Measurements from ENCODE around the gene SPEM3.
"Not testable (repeated sequence)": the region's sequence is repeated elsewhere in the genome, so short reads cannot be mapped to it uniquely, and the experiment has no call there.

The SPEM3 gene

GRCh38 chr17:7443499-7444485 lies 15.1 kb downstream of the SPEM3 start:
- DNase-seq, result no peak

GRCh38 chr17:7444682-7445618 lies 16.3 kb downstream of the SPEM3 start, which contains the start of gene CHRNB1:
Gene CHRNB1 (plus strand): TSS chr17:7445061. CDS start chr17:7445128, 67 bp downstream.
- DNase-seq, result peak; percentile 54

DNA sequence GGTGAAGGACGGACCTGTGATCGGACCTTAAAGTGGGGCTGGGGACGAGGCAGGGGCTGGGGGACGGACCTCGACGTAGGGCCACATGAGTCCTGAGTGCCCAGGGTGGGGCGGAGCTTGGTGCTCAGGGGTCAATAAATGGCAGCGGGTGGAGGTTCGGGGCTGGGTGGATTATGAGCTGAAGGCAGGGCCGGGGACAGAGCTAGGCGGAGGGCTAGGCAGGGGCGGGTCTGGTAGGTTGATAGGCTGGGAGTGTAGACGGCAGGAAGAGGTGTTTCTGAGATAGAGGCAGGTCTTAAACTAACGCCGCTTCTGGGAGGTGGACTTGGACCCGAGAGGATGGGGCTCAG lies 16.9 kb downstream of the SPEM3 start:
- DNase-seq, result no peak

DNA sequence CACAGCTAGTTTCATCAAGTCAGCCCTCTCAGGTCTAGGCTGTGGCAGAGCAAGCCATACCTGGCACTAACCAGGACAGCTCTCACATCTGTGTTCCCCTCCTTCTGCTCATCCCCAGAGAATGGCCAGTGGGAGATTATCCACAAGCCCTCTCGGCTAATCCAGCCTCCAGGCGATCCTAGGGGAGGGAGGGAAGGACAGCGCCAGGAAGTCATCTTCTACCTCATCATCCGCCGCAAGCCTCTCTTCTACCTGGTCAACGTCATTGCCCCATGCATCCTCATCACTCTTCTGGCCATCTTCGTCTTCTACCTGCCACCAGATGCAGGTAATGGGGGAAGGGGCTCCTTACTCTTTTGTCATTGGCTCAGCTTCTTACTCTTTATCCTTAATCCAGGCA lies 19.8 kb downstream of the SPEM3 start:
- DNase-seq, result no peak

- no peak for DNase-seq
Measured at GRCh38 chr17:7459961-7460545, 31.4 kb downstream of the SPEM3 start.

- DNase-seq, result no peak
Measured at GRCh38 chr17:7460850-7461660, 32.4 kb downstream of the SPEM3 start.

DNA sequence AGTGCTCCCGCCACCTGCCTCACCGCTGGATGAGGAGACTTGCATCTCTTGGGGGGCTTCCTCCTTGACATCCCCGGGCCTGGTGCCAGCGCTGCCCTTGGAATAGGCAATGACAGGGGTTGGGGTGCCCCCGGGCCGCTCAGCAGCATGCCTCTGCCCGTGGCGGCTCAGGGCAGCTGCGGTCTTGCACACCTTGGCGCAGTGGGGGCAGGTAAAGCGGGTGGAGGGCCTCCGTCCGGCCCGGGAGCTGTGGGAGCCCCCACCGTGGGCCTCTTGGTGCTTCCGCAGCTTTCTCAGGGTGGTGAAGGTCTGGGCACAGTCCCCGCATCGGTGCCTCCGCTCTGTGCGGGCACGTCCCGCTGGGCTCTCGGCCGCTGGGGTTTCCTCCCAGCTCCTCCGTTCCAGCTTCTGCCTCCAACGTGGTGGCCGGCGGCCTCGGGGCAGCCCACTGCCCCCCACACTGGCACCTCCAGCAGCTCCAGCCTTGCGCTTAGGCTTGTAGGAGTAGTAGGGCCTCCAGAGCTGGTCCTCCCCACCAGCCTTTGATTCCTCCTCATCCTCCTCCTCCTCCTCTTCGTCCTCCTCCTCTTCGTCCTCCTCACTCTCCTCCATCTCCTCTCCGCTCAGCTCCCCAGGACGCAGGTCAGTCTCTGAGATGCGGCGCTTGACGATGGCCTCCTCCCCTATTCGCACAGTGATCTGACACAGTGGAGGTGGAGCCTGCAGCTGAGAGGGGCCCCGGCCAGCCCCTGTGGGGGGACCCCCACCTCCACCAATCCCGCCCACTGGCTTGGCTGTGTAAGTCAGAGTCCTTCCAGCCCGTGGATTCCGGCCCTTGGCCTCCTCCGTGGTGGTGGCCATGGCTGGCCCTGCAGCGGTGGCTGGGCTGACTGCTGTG lies 34.1 kb downstream of the SPEM3 start:
- DNase-seq, result no peak

- no peak for DNase-seq
Measured at GRCh38 chr17:7463372-7463846, 34.8 kb downstream of the SPEM3 start.

GRCh38 chr17:7464081-7464480 lies 35.4 kb downstream of the SPEM3 start:
- DNase-seq, result no peak

- no peak for DNase-seq
Measured at GRCh38 chr17:7465597-7466275, 37.1 kb downstream of the SPEM3 start.

DNA sequence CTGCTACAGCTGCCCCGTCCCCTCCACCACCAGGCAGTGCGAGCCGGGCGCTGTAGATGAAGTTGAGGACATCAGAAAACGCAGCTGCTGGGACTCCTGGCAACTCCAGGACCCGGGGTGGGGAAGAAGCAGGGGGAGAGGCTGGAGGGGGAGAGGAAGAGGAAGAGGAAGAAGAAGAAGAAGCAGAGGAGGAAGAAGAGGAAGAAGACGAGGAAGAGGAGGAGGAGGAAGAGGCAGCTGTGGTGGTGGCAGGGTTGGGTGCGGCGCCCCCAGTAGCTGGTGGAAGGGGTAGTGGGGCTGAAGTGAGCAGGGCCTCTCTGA lies 37.6 kb downstream of the SPEM3 start:
- DNase-seq, result no peak

DNA sequence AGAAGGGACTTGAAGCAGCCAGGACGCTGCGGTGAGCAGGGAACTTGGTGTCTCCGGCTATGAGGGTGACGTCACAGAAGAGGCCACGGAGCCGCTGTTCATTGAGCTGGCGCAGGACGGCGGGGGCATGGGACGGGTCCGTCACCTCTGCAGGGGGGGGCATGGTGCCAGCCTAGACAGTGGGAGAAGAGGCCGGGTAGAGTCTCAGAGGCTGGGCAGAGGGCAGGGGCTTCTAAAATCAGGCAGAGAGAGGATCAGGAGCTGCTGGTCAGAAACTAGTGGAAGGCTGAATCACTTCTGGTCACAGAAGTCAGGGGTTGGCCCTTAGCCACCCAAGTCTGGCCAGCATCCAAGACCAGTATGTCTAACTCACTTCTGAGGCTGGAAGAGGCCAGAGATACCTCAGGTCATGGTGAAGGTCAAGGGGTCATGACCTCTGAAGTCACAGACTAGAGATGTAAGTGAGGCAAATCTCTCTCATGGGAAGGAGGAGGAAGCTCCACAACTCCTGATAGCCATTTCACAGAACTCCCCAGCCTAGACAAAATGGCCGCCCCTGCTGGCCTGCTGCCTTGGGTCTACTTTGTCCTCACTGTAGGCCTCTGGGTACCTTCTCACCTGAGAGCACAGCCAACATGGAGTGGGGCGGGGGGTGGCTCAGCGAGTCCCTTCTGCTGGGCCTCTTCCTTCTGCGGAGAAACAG lies 38.1 kb downstream of the SPEM3 start:
- no peak for DNase-seq

DNA sequence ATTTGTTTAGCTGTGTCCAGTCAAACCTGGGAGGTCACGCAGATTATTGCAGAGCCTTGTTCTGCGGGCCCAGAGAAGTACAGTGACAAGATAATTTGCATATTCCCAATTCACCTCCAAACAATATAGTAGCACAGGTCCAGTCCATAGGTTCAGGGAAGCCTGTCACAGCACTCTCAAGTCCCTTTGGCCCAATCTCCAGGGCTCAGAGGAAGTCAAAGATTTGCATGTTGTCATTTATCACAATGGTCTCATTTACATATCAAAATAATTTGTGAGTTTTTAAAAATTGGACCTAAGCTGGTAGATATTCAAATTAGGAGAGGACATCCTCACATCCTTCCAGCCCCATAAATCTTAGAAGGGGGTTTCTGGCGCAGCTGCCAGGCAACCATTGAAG lies 38.8 kb downstream of the SPEM3 start:
- DNase-seq, result no peak

DNA sequence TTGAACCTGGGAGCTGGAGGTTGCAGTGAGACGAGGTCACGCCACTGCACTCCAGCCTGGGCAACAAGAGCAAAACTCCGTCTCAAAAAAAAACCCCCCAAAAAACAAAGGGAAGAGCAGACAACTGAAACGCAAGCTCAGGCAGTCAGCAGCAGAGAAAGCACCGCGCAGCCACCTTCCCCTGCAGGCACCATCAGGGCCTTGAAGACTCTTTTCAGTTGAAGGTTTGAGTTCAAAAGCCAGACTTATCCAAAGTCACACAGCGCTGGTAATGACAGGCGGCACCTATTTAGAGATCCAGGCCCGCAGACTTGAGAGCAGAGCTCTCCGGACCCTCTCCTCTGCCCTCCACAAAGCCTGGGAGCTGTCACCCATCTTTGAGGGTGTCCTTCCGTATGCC lies 39.6 kb downstream of the SPEM3 start:
- DNase-seq, result no peak

DNA sequence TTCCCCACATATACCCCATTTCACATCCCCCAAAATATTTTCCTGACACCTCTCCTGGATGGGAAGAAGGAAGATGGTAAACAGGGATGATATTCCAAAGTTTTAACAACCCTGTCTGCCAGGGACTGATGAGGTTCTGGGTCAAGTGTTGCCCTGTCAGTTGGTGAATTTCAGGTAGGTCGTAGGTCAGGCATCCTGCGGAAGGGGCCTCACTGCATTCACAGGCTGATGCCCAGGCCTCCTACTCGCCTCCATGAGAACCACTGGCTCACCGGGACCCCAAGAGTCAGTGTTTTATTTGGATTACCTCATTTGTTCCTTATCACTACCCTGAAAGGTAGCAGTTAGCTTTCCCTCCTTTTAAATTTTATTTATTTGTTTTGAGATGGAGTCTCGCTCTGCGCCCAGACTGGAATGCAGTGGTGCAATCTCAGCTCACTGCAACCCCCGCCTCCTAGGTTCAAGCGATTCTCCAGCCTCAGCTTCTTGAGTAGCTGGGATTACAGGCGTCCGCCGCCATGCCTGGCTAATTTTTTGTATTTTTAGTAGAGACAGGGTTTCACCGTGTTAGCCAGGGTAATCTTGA lies 40.2 kb downstream of the SPEM3 start:
- no peak for DNase-seq

DNA sequence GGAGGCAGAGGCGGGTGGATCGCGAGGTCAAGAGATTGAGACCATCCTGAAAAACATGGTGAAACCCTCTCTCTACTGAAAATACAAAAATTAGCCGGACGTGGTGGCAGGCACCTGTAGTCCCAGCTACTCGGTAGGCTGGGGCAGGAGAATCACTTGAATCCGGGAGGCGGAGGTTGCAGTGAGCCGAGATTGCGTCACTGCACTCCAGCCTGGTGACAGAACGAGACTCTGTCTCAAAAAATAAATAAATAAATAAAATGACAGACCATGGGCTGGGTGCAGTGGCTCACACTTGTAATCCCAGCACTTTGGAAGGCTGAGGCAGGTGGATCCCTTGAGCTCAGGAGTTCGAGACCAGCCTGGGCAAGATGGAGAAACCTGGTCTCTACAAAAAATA lies 41.2 kb downstream of the SPEM3 start:
- not testable (repeated sequence) for DNase-seq

DNA sequence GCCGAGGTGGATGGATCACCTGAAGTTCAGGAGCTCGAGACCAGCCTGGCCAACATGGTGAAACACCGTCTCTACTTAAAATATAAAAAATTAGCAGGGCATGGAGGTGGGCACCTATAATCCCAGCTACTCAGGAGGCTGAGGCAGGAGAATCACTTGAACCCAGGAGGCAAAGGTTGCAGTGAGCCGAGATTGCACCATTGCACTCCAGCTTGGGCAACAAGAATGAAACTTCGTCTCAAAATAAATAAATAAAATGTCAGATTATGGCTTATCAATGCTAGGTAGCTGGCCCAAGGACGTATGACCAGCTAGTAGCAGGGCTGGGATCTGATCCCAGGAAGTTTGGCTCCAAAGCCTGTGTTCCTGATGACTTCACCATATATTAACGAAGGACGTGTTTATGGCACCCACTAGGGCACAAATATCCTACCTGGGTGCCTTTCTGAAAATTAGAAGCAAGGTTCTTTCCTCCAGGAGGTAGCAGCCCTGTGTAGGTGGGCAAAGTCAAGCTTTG lies 41.9 kb downstream of the SPEM3 start:
- DNase-seq, result not testable (repeated sequence)

GRCh38 chr17:7471729-7472128 lies 43.1 kb downstream of the SPEM3 start:
- DNase-seq, result no peak

DNA sequence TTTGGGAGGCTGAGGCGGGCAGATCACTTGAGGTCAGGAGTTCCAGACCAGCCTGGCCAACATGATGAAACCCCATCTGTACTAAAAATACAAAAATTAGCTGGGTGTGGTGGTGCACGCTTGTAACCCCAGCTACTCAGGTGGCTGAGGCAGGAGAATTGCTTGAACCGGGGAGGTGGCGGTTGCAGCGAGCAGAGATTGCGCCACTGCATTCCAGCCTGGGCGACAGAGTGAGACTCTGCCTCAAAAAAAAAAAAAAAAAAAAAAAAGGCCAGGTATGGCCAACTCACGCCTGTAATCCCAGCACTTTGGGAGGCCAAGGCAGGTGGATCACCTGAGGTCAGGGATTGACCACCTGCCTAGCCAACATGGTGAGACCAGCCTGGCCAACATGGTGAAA lies 46.1 kb downstream of the SPEM3 start:
- not testable (repeated sequence) for DNase-seq
